Duodenal mucosa (tissue), 2 donors: ENCODE results near the gene CLDN12.

ENCODE experiments used
- H3K27ac ChIP-seq: one replicate; pipeline ENCODE4 v1.7.0; 2013; ENCODE audit warnings: low read depth, low read length
- H3K27me3 ChIP-seq, 2 donors: one replicate each; pipeline ENCODE4 v1.7.0; 2013; ENCODE audit warnings: low read length in 2 of 2, control low read depth in 1 of 2; ENCODE audit not compliant: insufficient read depth in 2 of 2, control insufficient read depth in 1 of 2
- H3K36me3 ChIP-seq, 2 donors: one replicate each; pipeline ENCODE4 v1.7.0; 2013; ENCODE audit warnings: low read length in 2 of 2, control low read depth in 1 of 2; ENCODE audit not compliant: insufficient read depth in 2 of 2, control insufficient read depth in 1 of 2
- H3K4me1 ChIP-seq, 2 donors: one replicate each; pipeline ENCODE4 v1.7.0; 2013; ENCODE audit warnings: low read length in 2 of 2, control low read depth in 1 of 2; ENCODE audit not compliant: insufficient read depth in 2 of 2, control insufficient read depth in 1 of 2
- H3K4me3 ChIP-seq, 2 donors: one replicate each; pipeline ENCODE4 v1.7.0; 2013; ENCODE audit warnings: low read length in 2 of 2, low read depth in 1 of 2
- H3K9ac ChIP-seq, 2 donors: one replicate each; pipeline ENCODE4 v1.7.0; 2013; ENCODE audit warnings: low read length in 2 of 2, low read depth in 1 of 2
- H3K9me3 ChIP-seq, 2 donors: one replicate each; pipeline ENCODE4 v1.7.0; 2013; ENCODE audit warnings: low read length in 2 of 2, control low read depth in 1 of 2; ENCODE audit not compliant: control insufficient read depth in 1 of 2

Gene CLDN12

GRCh38 chr7:90404777-90405176 lies 1.5 kb downstream of the CLDN12 start:
- H3K27me3 ChIP-seq = no peaks in the 10 kb centered on the region
- H3K9me3 ChIP-seq = no peaks in the 10 kb centered on the region
- no peak overlapping the region for H3K4me3 ChIP-seq
- H3K4me1 ChIP-seq = peaks cover 17 to 31% of the 10 kb centered on the region in 2 donors
- peaks cover 0 to 16% of the 10 kb centered on the region in 2 donors for H3K36me3 ChIP-seq
- no peak overlapping the region for H3K27ac ChIP-seq
- H3K9ac ChIP-seq = no peak overlapping the region

GRCh38 chr7:90407484-90407821 lies 4.2 kb downstream of the CLDN12 start:
- H3K9ac ChIP-seq = no peak overlapping the region
- H3K36me3 ChIP-seq = peaks cover 0 to 16% of the 10 kb centered on the region in 2 donors
- peaks cover 22 to 40% of the 10 kb centered on the region in 2 donors for H3K4me1 ChIP-seq
- H3K27ac ChIP-seq = no peak overlapping the region
- H3K4me3 ChIP-seq = no peak overlapping the region
- H3K27me3 ChIP-seq = no peaks in the 10 kb centered on the region
- H3K9me3 ChIP-seq = no peaks in the 10 kb centered on the region

- Histone ChIP-seq H3K36me3 (peaks cover 0 to 20% of the 10 kb centered on the region in 2 donors), H3K27ac (no peak overlapping the region)
Measured at GRCh38 chr7:90408142-90408541, 4.9 kb downstream of the CLDN12 start.

DNA sequence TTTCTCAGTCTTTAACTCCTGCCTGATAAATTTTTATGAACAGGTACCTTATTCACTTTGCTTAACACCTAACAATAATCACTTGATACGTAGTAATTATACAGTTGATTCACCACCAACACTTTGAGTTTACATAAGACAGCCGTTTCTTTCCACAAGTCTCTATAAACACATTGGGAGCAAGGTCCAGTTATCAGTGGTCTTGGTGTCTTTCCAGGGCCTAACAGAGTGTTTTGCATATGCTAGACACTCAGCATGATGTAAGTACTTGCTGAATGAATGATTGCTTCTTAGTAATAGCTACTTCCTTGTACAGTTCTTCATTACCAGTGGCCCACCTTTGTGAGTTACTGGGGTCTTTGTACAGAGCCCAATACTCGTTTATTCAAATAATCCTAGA lies 6.4 kb downstream of the CLDN12 start:
- Histone ChIP-seq H3K4me1 (peaks cover 17 to 32% of the 10 kb centered on the region in 2 donors), H3K9me3 (no peaks in the 10 kb centered on the region), H3K27ac (no peak overlapping the region), H3K36me3 (peaks cover 0 to 20% of the 10 kb centered on the region in 2 donors), H3K4me3 (no peak overlapping the region), H3K27me3 (no peaks in the 10 kb centered on the region), H3K9ac (peak overlapping the region in 1 of 2 donors; percentile 8)

More at GRCh38 chr7:90408142-90408541, 4.9 kb downstream of the CLDN12 start:
- H3K27me3 ChIP-seq = no peaks in the 10 kb centered on the region
- H3K9me3 ChIP-seq = no peaks in the 10 kb centered on the region
- no peak overlapping the region for H3K9ac ChIP-seq
- peaks cover 17 to 37% of the 10 kb centered on the region in 2 donors for H3K4me1 ChIP-seq
- H3K4me3 ChIP-seq = no peak overlapping the region

- H3K9ac ChIP-seq = no peak overlapping the region
- no peaks in the 10 kb centered on the region for H3K9me3 ChIP-seq
- H3K36me3 ChIP-seq = peaks cover 0 to 15% of the 10 kb centered on the region in 2 donors
- no peak overlapping the region for H3K4me3 ChIP-seq
- H3K27ac ChIP-seq = no peak overlapping the region
- H3K27me3 ChIP-seq = no peaks in the 10 kb centered on the region
- H3K4me1 ChIP-seq = peaks cover 17 to 32% of the 10 kb centered on the region in 2 donors
Measured at GRCh38 chr7:90411510-90411909, 8.2 kb downstream of the CLDN12 start.

- H3K9me3 ChIP-seq = no peaks in the 10 kb centered on the region
- H3K27me3 ChIP-seq = no peaks in the 10 kb centered on the region
- H3K9ac ChIP-seq = no peak overlapping the region
- peaks cover 17 to 29% of the 10 kb centered on the region in 2 donors for H3K4me1 ChIP-seq
- peaks cover 0 to 7% of the 10 kb centered on the region in 2 donors for H3K36me3 ChIP-seq
- H3K27ac ChIP-seq = no peak overlapping the region
- no peak overlapping the region for H3K4me3 ChIP-seq
Measured at GRCh38 chr7:90412458-90413184, 9.4 kb downstream of the CLDN12 start.

DNA sequence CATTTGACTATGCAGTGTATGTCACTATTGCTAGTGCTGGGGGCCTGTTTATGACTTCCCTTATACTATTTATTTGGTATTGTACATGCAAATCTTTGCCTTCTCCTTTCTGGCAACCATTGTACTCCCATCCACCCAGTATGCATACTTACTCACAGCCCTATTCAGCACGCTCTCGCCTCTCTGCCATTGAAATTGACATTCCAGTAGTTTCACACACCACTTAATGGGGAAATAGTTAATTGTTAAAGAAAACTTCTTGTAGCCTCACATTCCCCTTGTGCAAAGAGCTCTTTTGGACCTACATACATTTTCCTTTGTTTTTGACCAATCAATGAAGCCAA lies 9.9 kb downstream of the CLDN12 start:
- Histone ChIP-seq H3K36me3 (peaks cover 0 to 4% of the 10 kb centered on the region in 2 donors), H3K4me3 (no peak overlapping the region)

DNA sequence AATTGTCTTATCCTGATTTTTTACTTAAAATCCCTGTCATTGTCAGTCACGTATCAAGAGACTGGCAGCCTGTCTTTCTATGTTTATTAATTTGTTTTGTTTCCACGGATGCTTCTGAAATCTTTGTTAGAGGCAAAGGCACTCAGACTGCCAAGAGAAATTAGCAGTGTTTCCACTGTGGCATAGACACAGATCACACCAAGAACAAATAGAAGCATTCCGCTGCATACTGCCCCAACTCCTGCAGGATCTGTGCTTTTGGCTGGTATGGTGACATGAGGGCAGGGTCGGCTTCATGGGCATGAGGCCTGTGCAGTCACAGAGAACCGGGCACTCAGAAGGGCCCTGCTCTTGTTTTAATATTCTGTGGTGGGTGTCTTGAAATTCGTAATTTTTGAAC lies 18.4 kb downstream of the CLDN12 start:
- Histone ChIP-seq H3K4me1 (peaks cover 0 to 19% of the 10 kb centered on the region in 2 donors), H3K36me3 (no peaks in the 10 kb centered on the region), H3K4me3 (no peak overlapping the region), H3K27ac (no peak overlapping the region), H3K9ac (no peak overlapping the region), H3K9me3 (no peaks in the 10 kb centered on the region), H3K27me3 (no peaks in the 10 kb centered on the region)

More for the DNA sequence above, 9.9 kb downstream of the CLDN12 start:
- no peaks in the 10 kb centered on the region for H3K27me3 ChIP-seq
- H3K9ac ChIP-seq = no peak overlapping the region
- H3K27ac ChIP-seq = no peak overlapping the region
- no peaks in the 10 kb centered on the region for H3K9me3 ChIP-seq
- peaks cover 17 to 34% of the 10 kb centered on the region in 2 donors for H3K4me1 ChIP-seq

- Histone ChIP-seq H3K36me3 (no peaks in the 10 kb centered on the region), H3K4me1 (peaks cover 0 to 4% of the 10 kb centered on the region in 2 donors), H3K4me3 (no peak overlapping the region), H3K27me3 (no peaks in the 10 kb centered on the region), H3K27ac (no peak overlapping the region), H3K9me3 (no peaks in the 10 kb centered on the region), H3K9ac (no peak overlapping the region)
Measured at GRCh38 chr7:90424720-90425119, 21.5 kb downstream of the CLDN12 start.

DNA sequence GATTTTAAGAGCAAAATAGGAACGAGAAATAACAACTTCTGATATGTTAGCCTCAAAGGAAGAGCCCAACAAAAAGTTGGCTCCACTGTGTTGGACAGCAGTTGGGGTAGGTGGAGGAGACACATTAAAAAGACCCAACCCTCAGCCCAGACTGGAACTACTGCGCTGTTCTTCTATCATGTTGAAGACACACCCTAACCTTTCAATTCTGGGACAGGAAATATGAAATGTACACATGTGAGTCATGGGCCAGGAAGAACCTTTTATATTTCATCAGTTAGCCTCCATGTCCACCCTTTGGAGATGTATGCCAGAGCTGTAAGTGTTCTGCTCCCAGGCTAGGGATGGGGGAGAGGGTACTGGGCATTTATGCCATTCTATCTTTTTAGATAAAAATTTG lies 22.1 kb downstream of the CLDN12 start:
- H3K9me3 ChIP-seq = no peaks in the 10 kb centered on the region
- peaks cover 0 to 4% of the 10 kb centered on the region in 2 donors for H3K4me1 ChIP-seq
- H3K27ac ChIP-seq = no peak overlapping the region
- no peak overlapping the region for H3K4me3 ChIP-seq
- no peaks in the 10 kb centered on the region for H3K27me3 ChIP-seq
- H3K36me3 ChIP-seq = no peaks in the 10 kb centered on the region
- H3K9ac ChIP-seq = no peak overlapping the region
